RWPE2 (cell line): ENCODE results near the gene HAGHL.
"Not testable (repeated sequence)": the region's sequence is repeated elsewhere in the genome, so short reads cannot be mapped to it uniquely, and the experiment has no call there.

Experiments
- ATAC-seq: fragments of 200-7000 bp; cut with Tn5 transposase; 3 replicates; pipeline ENCODE4 v1.9.1; 2021; ENCODE audit warnings: low read depth
- DNase-seq: peaks from one replicate; pipeline ENCODE4 v3.0.0-alpha.2; 2020; ENCODE audit warnings: low spot score
- H3K27ac ChIP-seq: fragments of 450-650 bp; 2 replicates; pipeline ENCODE4 v1.5.1; 2017; ENCODE audit warnings: mild to moderate bottlenecking; ENCODE audit not compliant: poor library complexity, severe bottlenecking
- H3K27me3 ChIP-seq: fragments of 250-450 bp; sonication (Bioruptor Pico); 2 replicates; pipeline ENCODE4 v1.5.1; 2021; ENCODE audit warnings: mild to moderate bottlenecking, moderate library complexity; ENCODE audit not compliant: insufficient read depth, poor library complexity, severe bottlenecking
- H3K36me3 ChIP-seq: fragments of 250-450 bp; sonication (Bioruptor Pico); 2 replicates; pipeline ENCODE4 v1.5.1; 2020; ENCODE audit warnings: low read depth, mild to moderate bottlenecking, moderate library complexity
- H3K4me1 ChIP-seq: fragments of 250-450 bp; sonication (Bioruptor Pico); 2 replicates; pipeline ENCODE4 v1.5.1; 2021; ENCODE audit warnings: mild to moderate bottlenecking, moderate library complexity; ENCODE audit not compliant: insufficient read depth, poor library complexity, severe bottlenecking
- H3K4me3 ChIP-seq: fragments of 250-450 bp; sonication (Bioruptor Pico); 2 replicates; pipeline ENCODE4 v1.5.1; 2021; ENCODE audit warnings: mild to moderate bottlenecking, moderate library complexity; ENCODE audit not compliant: severe bottlenecking
- H3K9me3 ChIP-seq: fragments of 250-450 bp; sonication (Bioruptor Pico); 2 replicates; pipeline ENCODE4 v1.5.1; 2021; ENCODE audit warnings: mild to moderate bottlenecking, moderate library complexity; ENCODE audit not compliant: severe bottlenecking
- CTCF ChIP-seq: fragments of 450-650 bp; IDR thresholded peaks from one replicate; pipeline ENCODE4 v1.5.1; 2017; ENCODE audit warnings: mild to moderate bottlenecking, moderate library complexity; ENCODE audit not compliant: poor library complexity, severe bottlenecking

The HAGHL gene

DNA sequence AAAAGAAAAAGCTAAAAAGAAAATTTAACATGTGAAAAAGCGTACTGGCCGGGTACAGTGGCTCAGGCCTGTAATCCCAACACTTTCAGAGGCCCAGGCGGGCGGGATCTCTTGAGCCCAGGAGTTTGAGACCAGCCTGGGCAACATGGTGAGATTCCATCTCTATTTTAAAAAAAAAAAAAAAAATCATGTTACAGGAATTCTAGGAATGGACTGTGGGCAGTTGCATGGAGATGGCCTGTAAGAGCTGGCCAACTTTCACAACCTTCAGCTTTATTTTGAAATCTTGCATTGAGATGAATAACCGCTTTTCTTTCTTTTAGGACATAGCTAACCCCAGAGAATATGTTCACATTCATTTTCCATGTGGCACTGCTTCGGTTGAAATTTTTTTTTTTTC lies 22.1 kb downstream of the HAGHL start:
- Histone ChIP-seq H3K4me3 (no peak overlapping the region), H3K27me3 (no peaks in the 10 kb centered on the region), H3K27ac (peak overlapping the region; percentile 16), H3K9me3 (no peaks in the 10 kb centered on the region), H3K4me1 (peaks cover 3% of the 10 kb centered on the region), H3K36me3 (no peaks in the 10 kb centered on the region)
- TF ChIP-seq CTCF: no peak
- DNase-seq (no peak), ATAC-seq (peak; percentile 35)

DNA sequence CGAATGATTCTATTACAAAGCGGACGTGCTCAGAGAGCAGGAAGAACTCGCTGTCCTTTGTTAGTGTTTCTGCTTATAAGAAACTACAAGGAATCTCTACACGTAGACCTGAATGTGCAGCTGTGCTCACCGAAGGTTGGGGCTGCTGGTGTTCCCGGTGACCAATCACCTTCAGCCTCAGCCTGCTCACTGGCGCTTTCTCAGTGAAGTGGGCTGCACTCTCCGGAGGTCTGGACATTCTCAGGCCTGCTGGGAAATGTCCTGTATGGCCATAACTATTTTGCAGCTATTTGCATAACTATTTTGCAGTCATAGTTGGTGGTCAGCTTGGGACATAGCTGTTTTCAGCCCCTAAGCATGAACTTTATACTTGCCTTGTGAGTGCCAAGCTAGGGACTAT lies 23.6 kb downstream of the HAGHL start:
- ATAC-seq (no peak), DNase-seq (no peak)
- Histone ChIP-seq H3K36me3 (no peaks in the 10 kb centered on the region), H3K27ac (no peak overlapping the region), H3K4me3 (no peak overlapping the region), H3K27me3 (no peaks in the 10 kb centered on the region), H3K4me1 (peaks cover 10% of the 10 kb centered on the region), H3K9me3 (no peaks in the 10 kb centered on the region)
- no peak for TF ChIP-seq CTCF

- H3K36me3 ChIP-seq: no peaks in the 10 kb centered on the region
- no peak overlapping the region for H3K27ac ChIP-seq
- no peak overlapping the region for H3K4me3 ChIP-seq
- H3K4me1 ChIP-seq: peaks cover 10% of the 10 kb centered on the region
- no peak for DNase-seq
- no peaks in the 10 kb centered on the region for H3K27me3 ChIP-seq
- no peaks in the 10 kb centered on the region for H3K9me3 ChIP-seq
- ATAC-seq: no peak
- TF ChIP-seq CTCF: no peak
Observed at GRCh38 chr16:751152-752006, 24.5 kb downstream of the HAGHL start.

DNA sequence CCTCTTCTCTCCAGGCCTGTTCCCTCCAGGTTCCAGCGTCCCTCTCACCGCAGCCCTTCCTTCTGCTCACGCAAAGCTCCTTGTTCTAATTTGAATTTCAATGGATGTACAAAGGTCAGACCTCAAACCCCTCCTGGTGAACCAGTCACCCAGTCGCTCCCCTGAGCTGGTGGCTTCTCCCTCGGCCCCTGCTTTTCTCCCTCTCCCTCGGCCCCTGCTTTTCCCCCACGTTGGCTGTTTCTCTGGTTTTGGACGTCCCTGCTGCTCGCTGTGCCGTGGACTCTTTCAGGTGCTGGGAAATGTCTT lies 25.1 kb downstream of the HAGHL start:
- Histone ChIP-seq H3K27me3 (no peaks in the 10 kb centered on the region), H3K4me3 (no peak overlapping the region), H3K4me1 (peaks cover 10% of the 10 kb centered on the region), H3K36me3 (no peaks in the 10 kb centered on the region), H3K9me3 (no peaks in the 10 kb centered on the region), H3K27ac (no peak overlapping the region)
- DNase-seq (no peak), ATAC-seq (no peak)
- no peak for TF ChIP-seq CTCF

- not testable (repeated sequence) for ATAC-seq, H3K4me3 ChIP-seq, DNase-seq, H3K27me3 ChIP-seq, H3K9me3 ChIP-seq, H3K36me3 ChIP-seq, H3K27ac ChIP-seq
- H3K4me1 ChIP-seq: peaks cover 16% of the 10 kb centered on the region
Observed at GRCh38 chr16:754121-754607, 27.3 kb downstream of the HAGHL start.
